Adrenal gland (tissue), 5 donors: ENCODE data around the gene PLCH2.

Experiments used
- POLR2A ChIP-seq, 2 donors: fragments of 450-650 bp; IDR thresholded peaks; one replicate each; pipeline ENCODE4 v1.6.1; 2017; ENCODE audit warnings: antibody characterized with exemption in 2 of 2, mild to moderate bottlenecking in 2 of 2, moderate library complexity in 1 of 2
- TF ChIP-seq, protein P1 (sequence below), 6 experiments: fragments of 450-650 bp in 4 of 6; fragments of 200-600 bp in 2 of 6; sonication (generic) in 1 of 6; IDR thresholded peaks; 1 replicate in 5 of 6; 2 replicates in 1 of 6; pipeline versions ENCODE4 v1.5.1 to v1.8.0; 2016 to 2021; ENCODE audit warnings: antibody characterized with exemption in 6 of 6, mild to moderate bottlenecking in 2 of 6, moderate library complexity in 1 of 6
- donor health status: DM: no; HTN: no; CAD: no.

- TF ChIP-seq, protein P1, sequence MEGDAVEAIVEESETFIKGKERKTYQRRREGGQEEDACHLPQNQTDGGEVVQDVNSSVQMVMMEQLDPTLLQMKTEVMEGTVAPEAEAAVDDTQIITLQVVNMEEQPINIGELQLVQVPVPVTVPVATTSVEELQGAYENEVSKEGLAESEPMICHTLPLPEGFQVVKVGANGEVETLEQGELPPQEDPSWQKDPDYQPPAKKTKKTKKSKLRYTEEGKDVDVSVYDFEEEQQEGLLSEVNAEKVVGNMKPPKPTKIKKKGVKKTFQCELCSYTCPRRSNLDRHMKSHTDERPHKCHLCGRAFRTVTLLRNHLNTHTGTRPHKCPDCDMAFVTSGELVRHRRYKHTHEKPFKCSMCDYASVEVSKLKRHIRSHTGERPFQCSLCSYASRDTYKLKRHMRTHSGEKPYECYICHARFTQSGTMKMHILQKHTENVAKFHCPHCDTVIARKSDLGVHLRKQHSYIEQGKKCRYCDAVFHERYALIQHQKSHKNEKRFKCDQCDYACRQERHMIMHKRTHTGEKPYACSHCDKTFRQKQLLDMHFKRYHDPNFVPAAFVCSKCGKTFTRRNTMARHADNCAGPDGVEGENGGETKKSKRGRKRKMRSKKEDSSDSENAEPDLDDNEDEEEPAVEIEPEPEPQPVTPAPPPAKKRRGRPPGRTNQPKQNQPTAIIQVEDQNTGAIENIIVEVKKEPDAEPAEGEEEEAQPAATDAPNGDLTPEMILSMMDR (IDR thresholded peaks at IDR 0.05) = no peak
- no peak for TF ChIP-seq POLR2A (IDR thresholded peaks at IDR 0.05)
These were observed 50.9 kb downstream of the PLCH2 start for GRCh38 chr1:2526824-2527555.
